22Rv1 (cell line): ENCODE measurements around the gene CACHD1.

Source experiments
- CTCF ChIP-seq: fragments of 450-650 bp; IDR thresholded peaks from 2 replicates; pipeline ENCODE4 v1.5.1; 2017; ENCODE audit warnings: mild to moderate bottlenecking
- ZFX ChIP-seq: fragments of 450-650 bp; IDR thresholded peaks from 2 replicates; pipeline ENCODE4 v1.6.1; 2017; ENCODE audit warnings: antibody characterized with exemption, borderline replicate concordance

DNA sequence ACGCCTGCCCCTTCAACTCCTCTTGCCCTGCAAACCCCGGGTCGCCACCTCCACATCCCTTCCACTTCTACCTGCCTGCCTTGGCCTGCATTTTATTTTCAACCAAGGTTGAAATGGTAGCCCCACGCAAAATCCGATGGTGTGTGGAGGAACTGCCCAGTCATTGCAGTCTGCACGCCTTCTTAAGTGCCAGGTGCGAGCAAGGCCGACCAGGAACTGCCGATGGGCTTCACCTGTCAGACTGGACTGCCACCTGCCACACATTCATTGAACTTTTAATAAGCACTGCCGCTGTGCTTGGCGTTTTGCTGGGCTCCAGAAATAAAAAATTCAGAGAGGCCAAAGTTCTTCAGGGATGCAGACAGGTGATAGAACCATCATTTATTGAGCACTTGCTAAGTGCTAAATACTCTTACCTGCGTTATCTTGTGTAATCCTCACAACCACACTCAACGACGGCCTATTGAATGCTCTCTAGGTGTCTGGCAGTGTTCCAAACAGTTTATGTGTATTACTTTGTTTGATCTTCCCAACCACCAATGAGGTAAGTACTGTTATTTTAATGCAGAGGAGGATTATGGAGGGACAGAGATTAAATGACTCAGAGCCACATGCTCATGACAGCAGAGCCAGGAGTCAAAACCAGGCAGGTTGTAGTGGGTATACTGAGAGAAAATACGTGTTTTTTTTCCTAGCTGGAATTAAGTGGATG lies 36.2 kb downstream of the CACHD1 start:
- TF ChIP-seq CTCF: no peak
- no peak for TF ChIP-seq ZFX
